Neural progenitor cell (in vitro differentiated cells): ENCODE data around the gene HIGD1C. TPM values are rescaled to one million over a fixed set of nuclear protein-coding genes. Genes with fewer than 3 reads are reported as not detected.

Source experiments
- DNase-seq: peaks from one replicate; pipeline ENCODE4 v3.0.0-alpha.2; 2016; ENCODE audit warnings: low spot score
- H2AFZ ChIP-seq: fragments of 200-600 bp; sonication (generic); replicated peaks from 2 replicates; pipeline ENCODE4 v1.6.1; 2016; ENCODE audit warnings: antibody characterized with exemption
- H3F3A ChIP-seq: fragments of 200-600 bp; sonication (generic); 2 replicates; pipeline ENCODE4 v1.6.1; 2016; ENCODE audit warnings: antibody characterized with exemption, low read depth
- H3K27ac ChIP-seq: fragments of 200-600 bp; sonication (generic); 2 replicates; pipeline ENCODE4 v1.5.1; 2016; ENCODE audit warnings: mild to moderate bottlenecking
- H3K27me3 ChIP-seq: fragments of 200-600 bp; sonication (generic); 2 replicates; pipeline ENCODE4 v1.6.1; 2016; ENCODE audit warnings: mild to moderate bottlenecking, moderate library complexity
- H3K36me3 ChIP-seq: fragments of 200-600 bp; sonication (generic); 2 replicates; pipeline ENCODE4 v1.5.1; 2016
- H3K4me1 ChIP-seq: fragments of 200-600 bp; sonication (generic); 2 replicates; pipeline ENCODE4 v1.6.1; 2016; ENCODE audit warnings: mixed run types
- H3K4me2 ChIP-seq: fragments of 200-600 bp; sonication (generic); 2 replicates; pipeline ENCODE4 v1.6.1; 2016
- H3K4me3 ChIP-seq: fragments of 200-600 bp; sonication (generic); 2 replicates; pipeline ENCODE4 v1.5.1; 2016
- H3K79me2 ChIP-seq: fragments of 200-600 bp; sonication (generic); 2 replicates; pipeline ENCODE4 v1.6.1; 2016; ENCODE audit warnings: low read depth
- H3K9ac ChIP-seq: fragments of 200-600 bp; sonication (generic); 2 replicates; pipeline ENCODE4 v1.6.1; 2016
- H3K9me3 ChIP-seq: fragments of 200-600 bp; sonication (generic); 2 replicates; pipeline ENCODE4 v1.5.1; 2016; ENCODE audit warnings: low read depth
- H4K20me1 ChIP-seq: fragments of 200-600 bp; sonication (generic); 2 replicates; pipeline ENCODE4 v1.6.1; 2016; ENCODE audit warnings: low read depth
- H3K27ac Mint-ChIP-seq: 3 replicates; pipeline ENCODE4 v1.8.0; 2021; ENCODE audit warnings: mixed read lengths
- H3K27me3 Mint-ChIP-seq: 2 replicates; pipeline ENCODE4 v1.8.0; 2022; ENCODE audit warnings: low read depth, mild to moderate bottlenecking, inconsistent platforms, moderate library complexity, mixed read lengths; ENCODE audit not compliant: insufficient read depth
- H3K36me3 Mint-ChIP-seq: 3 replicates; pipeline ENCODE4 v1.8.0; 2021; ENCODE audit warnings: mixed read lengths
- H3K4me1 Mint-ChIP-seq: 3 replicates; pipeline ENCODE4 v1.8.0; 2021; ENCODE audit warnings: mixed read lengths
- H3K4me3 Mint-ChIP-seq: 3 replicates; pipeline ENCODE4 v1.8.0; 2021; ENCODE audit warnings: mild to moderate bottlenecking, moderate library complexity, mixed read lengths
- H3K9me3 Mint-ChIP-seq: 3 replicates; pipeline ENCODE4 v1.8.0; 2020; ENCODE audit warnings: mixed read lengths
- CTCF ChIP-seq: fragments of 200-600 bp; sonication (generic); IDR thresholded peaks from 2 replicates; pipeline ENCODE4 v1.5.1; 2017; ENCODE audit warnings: antibody characterized with exemption, mild to moderate bottlenecking
- EZH2 ChIP-seq: fragments of 200-600 bp; sonication (generic); IDR thresholded peaks from 2 replicates; pipeline ENCODE4 v1.6.1; 2017; ENCODE audit warnings: antibody characterized with exemption, mild to moderate bottlenecking, moderate library complexity
- EZH2phosphoT487 ChIP-seq: fragments of 200-600 bp; sonication (generic); IDR thresholded peaks from 2 replicates; pipeline ENCODE4 v1.6.1; 2017; ENCODE audit warnings: antibody characterized with exemption
- total RNA-seq: library from RNA; depleted of rRNA; stranded (reverse); fragments of >200 nt; gene quantifications from 2 replicates; pipeline ENCODE4 v1.2.3, GENCODE V29; 2015; ENCODE audit warnings: low replicate concordance

The HIGD1C gene
- total RNA-seq, 1 donor from 2014 or later = not detected

GRCh38 chr12:50988871-50989270 lies 36.5 kb downstream of the HIGD1C start:
- Mint-ChIP-seq H3K4me3 (no peak overlapping the region), H3K9me3 (no peaks in the 10 kb centered on the region), H3K36me3 (peaks cover 21% of the 10 kb centered on the region), H3K27ac (peak overlapping the region; percentile 21), H3K4me1 (no peaks in the 10 kb centered on the region), H3K27me3 (peaks cover 2% of the 10 kb centered on the region)
- no peak overlapping the region for H3K4me3 ChIP-seq
- H3K27me3 ChIP-seq = no peaks in the 10 kb centered on the region
- no peak for DNase-seq
- H3K9me3 ChIP-seq = no peaks in the 10 kb centered on the region
- no peaks in the 10 kb centered on the region for H3K36me3 ChIP-seq
- H3K4me2 ChIP-seq = no peak overlapping the region
- H3K9ac ChIP-seq = no peak overlapping the region
- peaks cover 3% of the 10 kb centered on the region for H4K20me1 ChIP-seq
- H3K27ac ChIP-seq = no peak overlapping the region
- H3K79me2 ChIP-seq = no peaks in the 10 kb centered on the region
- H3K4me1 ChIP-seq = no peaks in the 10 kb centered on the region
- TF ChIP-seq CTCF = no peak
- TF ChIP-seq EZH2 = no peak
- no peak for TF ChIP-seq EZH2phosphoT487
- no peak overlapping the region for H2AFZ ChIP-seq
- H3F3A ChIP-seq = peaks cover 11% of the 10 kb centered on the region

- H3K4me3 ChIP-seq = no peak overlapping the region
- Mint-ChIP-seq H3K4me3 (no peak overlapping the region), H3K9me3 (no peaks in the 10 kb centered on the region), H3K27ac (no peak overlapping the region), H3K4me1 (no peaks in the 10 kb centered on the region), H3K27me3 (peaks cover 2% of the 10 kb centered on the region), H3K36me3 (peaks cover 29% of the 10 kb centered on the region)
- no peaks in the 10 kb centered on the region for H3K79me2 ChIP-seq
- no peak for DNase-seq
- peaks cover 3% of the 10 kb centered on the region for H4K20me1 ChIP-seq
- no peak overlapping the region for H2AFZ ChIP-seq
- no peaks in the 10 kb centered on the region for H3K36me3 ChIP-seq
- no peaks in the 10 kb centered on the region for H3K27me3 ChIP-seq
- no peak overlapping the region for H3K27ac ChIP-seq
- H3F3A ChIP-seq = peaks cover 11% of the 10 kb centered on the region
- no peaks in the 10 kb centered on the region for H3K9me3 ChIP-seq
- no peak overlapping the region for H3K9ac ChIP-seq
- no peak for TF ChIP-seq EZH2
- no peak for TF ChIP-seq CTCF
- TF ChIP-seq EZH2phosphoT487 = no peak
- H3K4me1 ChIP-seq = no peaks in the 10 kb centered on the region
- no peak overlapping the region for H3K4me2 ChIP-seq
These were observed 37.9 kb downstream of the HIGD1C start for GRCh38 chr12:50990147-50990727.

GRCh38 chr12:50990791-50991190 lies 38.4 kb downstream of the HIGD1C start:
- no peak for DNase-seq
- Histone ChIP-seq H3K4me2 (no peak overlapping the region), H4K20me1 (peaks cover 3% of the 10 kb centered on the region), H2AFZ (no peak overlapping the region), H3F3A (peaks cover 11% of the 10 kb centered on the region), H3K27me3 (no peaks in the 10 kb centered on the region), H3K4me1 (no peaks in the 10 kb centered on the region), H3K27ac (no peak overlapping the region), H3K4me3 (no peak overlapping the region), H3K9ac (no peak overlapping the region), H3K9me3 (no peaks in the 10 kb centered on the region), H3K79me2 (no peaks in the 10 kb centered on the region), H3K36me3 (no peaks in the 10 kb centered on the region)
- Mint-ChIP-seq H3K36me3 (peaks cover 34% of the 10 kb centered on the region), H3K9me3 (no peaks in the 10 kb centered on the region), H3K27ac (no peak overlapping the region), H3K27me3 (peaks cover 2% of the 10 kb centered on the region), H3K4me1 (no peaks in the 10 kb centered on the region), H3K4me3 (no peak overlapping the region)
- TF ChIP-seq CTCF = no peak
- no peak for TF ChIP-seq EZH2phosphoT487
- TF ChIP-seq EZH2 = no peak
